PC-9 (cell line): ENCODE results near the gene PRMT1. TPM values are rescaled to one million over a fixed set of nuclear protein-coding genes. Genes with fewer than 3 reads are reported as not detected.

ENCODE experiments used
- BruUV-seq: library from RNA; stranded (reverse); fragments of 400-500 nt; replicated peaks from 2 replicates; lab custom pipeline; 2021; lab: Mats Ljungman, UMichigan
- CTCF ChIA-PET: fragments of 300-600 bp; sonication (Branson Sonifier 250); formaldehyde crosslinking; loops from one replicate; lab custom pipeline; 2022; ENCODE audit warnings: antibody characterized with exemption; lab: Charles Lee
- POLR2A ChIA-PET: fragments of 300-600 bp; sonication (Branson Sonifier 250); formaldehyde crosslinking; loops from one replicate; lab custom pipeline; 2022; ENCODE audit warnings: antibody characterized with exemption; ENCODE audit not compliant: unreplicated experiment; lab: Charles Lee
- DNase-seq, 2 experiments: peaks; one replicate each; pipeline versions ENCODE4 v3.0.0 to v3.0.0-alpha.2; 2015 to 2022; ENCODE audit warnings: mixed read lengths in 1 of 2
- H2AFZ ChIP-seq: fragments of 200-600 bp; sonication (generic); 2 replicates; pipeline ENCODE4 v1.8.1; 2017; ENCODE audit warnings: antibody characterized with exemption
- H3F3A ChIP-seq: fragments of 200-600 bp; sonication (generic); 2 replicates; pipeline ENCODE4 v1.8.1; 2017; ENCODE audit warnings: antibody characterized with exemption, mild to moderate bottlenecking, low read depth; ENCODE audit not compliant: insufficient read depth
- H3K27ac ChIP-seq: fragments of 200-600 bp; sonication (generic); 2 replicates; pipeline ENCODE4 v1.6.1; 2016; ENCODE audit warnings: mixed run types
- H3K27me3 ChIP-seq: fragments of 200-600 bp; sonication (generic); 2 replicates; pipeline ENCODE4 v1.6.1; 2016; ENCODE audit warnings: low read depth, mixed run types; ENCODE audit not compliant: insufficient read depth
- H3K36me3 ChIP-seq: fragments of 200-600 bp; sonication (generic); 2 replicates; pipeline ENCODE4 v1.6.1; 2016; ENCODE audit warnings: low read depth, mixed run types
- H3K4me1 ChIP-seq: fragments of 200-600 bp; sonication (generic); replicated peaks from 2 replicates; pipeline ENCODE4 v1.6.1; 2016; ENCODE audit warnings: mixed run types; ENCODE audit not compliant: insufficient read depth
- H3K4me2 ChIP-seq: fragments of 200-600 bp; sonication (generic); 2 replicates; pipeline ENCODE4 v1.6.1; 2017; ENCODE audit warnings: mixed run types
- H3K4me3 ChIP-seq: fragments of 200-600 bp; sonication (generic); 2 replicates; pipeline ENCODE4 v1.6.1; 2016; ENCODE audit warnings: mixed run types
- H3K79me2 ChIP-seq: fragments of 200-600 bp; sonication (generic); 2 replicates; pipeline ENCODE4 v1.6.1; 2017; ENCODE audit warnings: low read depth, mixed run types
- H3K9me2 ChIP-seq: fragments of 200-600 bp; sonication (generic); 2 replicates; pipeline ENCODE4 v1.8.1; 2017; ENCODE audit warnings: mild to moderate bottlenecking; ENCODE audit not compliant: insufficient read depth
- H3K9me3 ChIP-seq: fragments of 200-600 bp; sonication (generic); 2 replicates; pipeline ENCODE4 v1.8.1; 2016; ENCODE audit warnings: low read depth; ENCODE audit not compliant: insufficient read depth
- H4K20me1 ChIP-seq: fragments of 200-600 bp; sonication (generic); 2 replicates; pipeline ENCODE4 v1.8.1; 2017; ENCODE audit not compliant: insufficient read depth
- CTCF ChIP-seq: fragments of 200-600 bp; sonication (generic); conservative IDR thresholded peaks from 2 replicates; pipeline ENCODE4 v1.6.1; 2017; ENCODE audit warnings: mixed run types, antibody characterized with exemption, mild to moderate bottlenecking, moderate library complexity
- EZH2 ChIP-seq: fragments of 200-600 bp; sonication (generic); IDR thresholded peaks from 2 replicates; pipeline ENCODE4 v1.8.0; 2017; ENCODE audit warnings: antibody characterized with exemption, low read depth
- intact Hi-C: fragments of 100-400 bp; cut with micrococcal nuclease; formaldehyde crosslinking; loops from one replicate; pipeline ENCODE4 v1.10.0; 2022; ENCODE audit not compliant: unreplicated experiment
- total RNA-seq: library from RNA; stranded (reverse); gene quantifications from 2 replicates; pipeline ENCODE4 v1.2.3, GENCODE V29; 2021

Gene PRMT1
- total RNA-seq, 1 experiment from 2014 or later = 261 TPM

- Histone ChIP-seq H3K27me3 (no peaks in the 10 kb centered on the region), H3K27ac (no peak overlapping the region), H3K79me2 (peaks cover 44% of the 10 kb centered on the region), H3K4me3 (no peak overlapping the region), H3K9me2 (no peaks in the 10 kb centered on the region), H4K20me1 (peaks cover 36% of the 10 kb centered on the region), H3K4me1 (peaks cover 21% of the 10 kb centered on the region), H3F3A (peaks cover 64% of the 10 kb centered on the region), H3K9me3 (no peaks in the 10 kb centered on the region), H3K36me3 (peaks cover 14% of the 10 kb centered on the region), H3K4me2 (peak overlapping the region; percentile 99), H2AFZ (no peak overlapping the region)
- TF ChIP-seq EZH2 (no peak), CTCF (no peak)
- no peak for DNase-seq
- no TSS peak for BruUV-seq
- ChIA-PET POLR2A (interaction anchor here (0.7 kb wide), 1 partner anchor 22 kb away, joined by 12 read pairs; no protein-coding TSS in a partner anchor), CTCF (no interaction called here)
- intact Hi-C loops = no loop called here
Measured at GRCh38 chr19:49663224-49663623, 13.8 kb upstream of the PRMT1 start.

GRCh38 chr19:49664171-49665035, 12.7 kb upstream of the PRMT1 start:
- Histone ChIP-seq H3K4me1 (peaks cover 21% of the 10 kb centered on the region), H3K4me3 (peak overlapping the region; percentile 95), H4K20me1 (peaks cover 30% of the 10 kb centered on the region), H2AFZ (peak overlapping the region; percentile 90; the same call in 1 of the 2 replicates), H3K4me2 (peak overlapping the region; percentile 99), H3K79me2 (peaks cover 44% of the 10 kb centered on the region), H3K9me3 (no peaks in the 10 kb centered on the region), H3K36me3 (peaks cover 14% of the 10 kb centered on the region), H3K9me2 (no peaks in the 10 kb centered on the region), H3F3A (peaks cover 54% of the 10 kb centered on the region), H3K27me3 (no peaks in the 10 kb centered on the region), H3K27ac (peak overlapping the region; percentile 67)
- TF ChIP-seq CTCF (no peak), EZH2 (no peak)
- DNase-seq = peak; percentile 94
- ChIA-PET POLR2A (interaction anchor here (0.5 to 1.9 kb wide), 10 partner anchors 11 to 567 kb away, joined by 3 to 25 read pairs (median 7); partner anchors contain the start of genes AP2A1, RRAS and SCAF1), CTCF (interaction anchor here (0.5 to 0.7 kb wide), 2 partner anchors 24 to 119 kb away, joined by 6 to 13 read pairs; no protein-coding TSS in a partner anchor)
- BruUV-seq = no TSS peak
- intact Hi-C loops = loop anchor here (1.0 to 2.0 kb wide), 2 partner anchors 22 to 72 kb away; partner anchors contain the start of gene SCAF1

- Histone ChIP-seq H2AFZ (peak overlapping the region; percentile 90), H3K4me2 (peak overlapping the region; percentile 99), H3K4me1 (peaks cover 21% of the 10 kb centered on the region), H3K9me2 (no peaks in the 10 kb centered on the region), H3K36me3 (peaks cover 14% of the 10 kb centered on the region), H3F3A (peaks cover 48% of the 10 kb centered on the region), H3K27me3 (no peaks in the 10 kb centered on the region), H3K4me3 (peak overlapping the region; percentile 95), H4K20me1 (peaks cover 26% of the 10 kb centered on the region), H3K9me3 (no peaks in the 10 kb centered on the region), H3K27ac (peak overlapping the region; percentile 67), H3K79me2 (peaks cover 44% of the 10 kb centered on the region)
- no TSS peak for BruUV-seq
- DNase-seq = no peak
- intact Hi-C loops = loop anchor here (2.0 kb wide), 1 partner anchor 72 kb away; no protein-coding TSS in a partner anchor
- POLR2A ChIA-PET = interaction anchor here (0.5 to 1.9 kb wide), 5 partner anchors 11 to 567 kb away, joined by 3 to 25 read pairs (median 14); partner anchors contain the start of genes AP2A1, RRAS and SCAF1
- no peak for TF ChIP-seq CTCF
- TF ChIP-seq EZH2 = no peak
- CTCF ChIA-PET = interaction anchor here (0.7 kb wide), 1 partner anchor 24 kb away, joined by 13 read pairs; no protein-coding TSS in a partner anchor
Measured at GRCh38 chr19:49665036-49665350, 12.1 kb upstream of the PRMT1 start.
